K562 (cell line): ENCODE data around the gene FHL5. TPM values are rescaled to one million over a fixed set of nuclear protein-coding genes. Genes with fewer than 3 reads are reported as not detected.

ENCODE experiments used
- ATAC-seq: fragments of 200-7000 bp; cut with Tn5 transposase; 3 replicates; pipeline ENCODE4 v1.9.1; 2020; ENCODE audit warnings: moderate library complexity
- BruUV-seq: library from RNA; stranded (reverse); fragments of 400-500 nt; replicated peaks from 2 replicates; lab custom pipeline; 2021; lab: Mats Ljungman, UMichigan
- CTCF ChIA-PET: fragments of 300-600 bp; formaldehyde crosslinking; extraction: SDS; loops from one replicate; lab custom pipeline; 2021; ENCODE audit warnings: low intra/inter-chr PET ratio; lab: Yijun Ruan, JAX
- POLR2A ChIA-PET: fragments of 300-600, 350-650 bp; sonication (Branson Sonifier 250); formaldehyde crosslinking; extraction: SDS; loops from one replicate; lab custom pipeline; 2021; ENCODE audit warnings: antibody characterized with exemption, inconsistent platforms; lab: Yijun Ruan, JAX
- DNase-seq, 4 experiments: peaks; one replicate each; pipeline versions ENCODE4 v3.0.0 to v3.0.0-alpha.2; 2011 to 2018; ENCODE audit warnings: low spot score in 3 of 4, mixed read lengths in 3 of 4; ENCODE audit errors: extremely low read depth in 1 of 4
- FAIRE-seq: peaks from 2 replicates; lab custom pipeline; 2011; peaks lifted over from hg19 to GRCh38; lab: Jason Lieb, UNC
- H2AFZ ChIP-seq: 2 replicates; pipeline ENCODE4 v1.6.0; 2011; ENCODE audit warnings: low read depth, low read length, control low read depth, inconsistent platforms
- H3K27ac ChIP-seq: fragments of 200-600 bp; 3 replicates; pipeline ENCODE4 v1.8.0; 2011; ENCODE audit warnings: low read depth, mild to moderate bottlenecking, control low read depth, inconsistent platforms, low read length, moderate library complexity, mixed read lengths; ENCODE audit errors: extremely low read depth
- H3K27me3 ChIP-seq, 2 experiments: fragments of 300-600 bp in 1 of 2; 2 replicates in 1 of 2; 3 replicates in 1 of 2; pipeline versions ENCODE4 v1.6.0 to v1.8.0; 2011; ENCODE audit warnings: inconsistent platforms in 2 of 2, low read length in 2 of 2, mild to moderate bottlenecking in 1 of 2, mixed read lengths in 1 of 2, moderate library complexity in 1 of 2; ENCODE audit not compliant: control insufficient read depth in 2 of 2, insufficient read depth in 2 of 2
- H3K36me3 ChIP-seq: fragments of 300-600 bp; 3 replicates; pipeline ENCODE4 v1.8.0; 2011; ENCODE audit warnings: mild to moderate bottlenecking, low read length, inconsistent platforms; ENCODE audit not compliant: control insufficient read depth, insufficient read depth
- H3K4me1 ChIP-seq, 2 experiments: fragments of 200-600 bp in 1 of 2; replicated peaks in 1 of 2; 2 replicates in 1 of 2; 3 replicates in 1 of 2; pipeline versions ENCODE4 v1.5.1 to v1.8.0; 2011; ENCODE audit warnings: inconsistent platforms in 2 of 2, low read length in 2 of 2, mild to moderate bottlenecking in 1 of 2, mixed read lengths in 1 of 2, moderate library complexity in 1 of 2; ENCODE audit not compliant: control insufficient read depth in 2 of 2, insufficient read depth in 2 of 2
- H3K4me2 ChIP-seq: 2 replicates; pipeline ENCODE4 v1.6.1; 2011; ENCODE audit warnings: low read length, control low read depth, inconsistent platforms, mixed read lengths; ENCODE audit not compliant: insufficient read depth
- H3K4me3 ChIP-seq: fragments of 200-600 bp; sonication (generic), shearing (Covaris generic); 2 replicates; pipeline ENCODE4 v1.5.1; 2016; ENCODE audit warnings: control low read depth, inconsistent platforms
- H3K79me2 ChIP-seq: fragments of 200-600 bp; 3 replicates; pipeline ENCODE4 v1.8.0; 2011; ENCODE audit warnings: low read length, inconsistent platforms; ENCODE audit not compliant: control insufficient read depth, insufficient read depth
- H3K9ac ChIP-seq, 2 experiments: 2 replicates each; pipeline versions ENCODE4 v1.6.0 to v1.6.1; 2011; ENCODE audit warnings: low read depth in 2 of 2, low read length in 2 of 2, control low read depth in 1 of 2, inconsistent platforms in 1 of 2, mild to moderate bottlenecking in 1 of 2, mixed read lengths in 1 of 2; ENCODE audit not compliant: insufficient read depth in 1 of 2
- H3K9me1 ChIP-seq: one replicate; pipeline ENCODE4 v1.6.0; 2011; ENCODE audit warnings: inconsistent platforms, mild to moderate bottlenecking, low read length, moderate library complexity; ENCODE audit not compliant: control insufficient read depth, insufficient read depth
- H3K9me3 ChIP-seq: replicated peaks from 2 replicates; pipeline ENCODE4 v1.5.1; 2011; ENCODE audit warnings: low read depth, low read length, inconsistent platforms; ENCODE audit not compliant: control insufficient read depth, insufficient read depth
- H4K20me1 ChIP-seq: replicated peaks from 2 replicates; pipeline ENCODE4 v1.6.1; 2011; ENCODE audit warnings: low read length, inconsistent platforms, mixed read lengths; ENCODE audit not compliant: control insufficient read depth, insufficient read depth
- E2F4 ChIP-seq: sonication (generic); formaldehyde crosslinking; IDR thresholded peaks from 2 replicates; pipeline ENCODE4 v1.8.0; 2022; ENCODE audit warnings: mild to moderate bottlenecking, low read depth, missing genetic modification reagents
- HCFC1 ChIP-seq: IDR thresholded peaks from 2 replicates; pipeline ENCODE4 v1.6.1; 2012; ENCODE audit warnings: low read depth, low read length, improper control_type of control experiment
- HLTF ChIP-seq: fragments of 450-650 bp; IDR thresholded peaks from 2 replicates; pipeline ENCODE4 v1.6.1; 2016
- KDM1A ChIP-seq, 2 experiments: fragments of 450-650 bp; IDR thresholded peaks; 2 replicates each; pipeline ENCODE4 v1.6.1; 2016; ENCODE audit warnings: mild to moderate bottlenecking in 2 of 2
- NFATC3 ChIP-seq: fragments of 450-650 bp; IDR thresholded peaks from 2 replicates; pipeline ENCODE4 v1.6.1; 2017; ENCODE audit warnings: mild to moderate bottlenecking
- NR2C1 ChIP-seq, 2 experiments: fragments of 450-650 bp; IDR thresholded peaks; 2 replicates each; pipeline ENCODE4 v1.6.1; 2017; ENCODE audit warnings: mild to moderate bottlenecking in 2 of 2, antibody characterized with exemption in 1 of 2, inconsistent platforms in 1 of 2, missing compliant biosample characterization in 1 of 2, missing genetic modification characterization in 1 of 2
- RAD21 ChIP-seq, 2 experiments: fragments of 250-450 bp in 1 of 2; fragments of 450-650 bp in 1 of 2; sonication (Bioruptor Pico) in 1 of 2; formaldehyde crosslinking in 1 of 2; IDR thresholded peaks in 1 of 2; conservative IDR thresholded peaks in 1 of 2; 2 replicates each; pipeline versions ENCODE4 v1.4.0 to v1.8.0; 2020 to 2022; ENCODE audit warnings: mild to moderate bottlenecking in 2 of 2, moderate library complexity in 1 of 2
- SMAD2 ChIP-seq: fragments of 150-350 bp; IDR thresholded peaks from 2 replicates; pipeline ENCODE4 v1.6.1; 2014; ENCODE audit warnings: low read depth, mild to moderate bottlenecking, low read length
- SREBF2 ChIP-seq: sonication (generic); formaldehyde crosslinking; IDR thresholded peaks from 2 replicates; pipeline ENCODE4 v1.4.0; 2020; ENCODE audit warnings: mild to moderate bottlenecking, missing genetic modification reagents
- STAG1 ChIP-seq: sonication (generic); formaldehyde crosslinking; IDR thresholded peaks from 2 replicates; pipeline ENCODE4 v1.5.0; 2020; ENCODE audit warnings: missing genetic modification reagents, borderline replicate concordance
- TEAD1 ChIP-seq, 2 experiments: fragments of 450-650 bp in 1 of 2; sonication (generic) in 1 of 2; formaldehyde crosslinking; IDR thresholded peaks; 2 replicates each; pipeline versions ENCODE4 v1.4.0 to v1.8.0; 2020 to 2022; ENCODE audit warnings: mild to moderate bottlenecking in 2 of 2, missing genetic modification reagents in 1 of 2
- TRIM25 ChIP-seq: fragments of 450-650 bp; IDR thresholded peaks from 2 replicates; pipeline ENCODE4 v1.7.0; 2016; ENCODE audit warnings: borderline replicate concordance
- ZBED1 ChIP-seq: IDR thresholded peaks from 2 replicates; pipeline ENCODE4 v1.6.1; 2014
- ZNF165 ChIP-seq: fragments of 250-450 bp; sonication (Bioruptor Pico); IDR thresholded peaks from 2 replicates; pipeline ENCODE4 v1.4.0; 2020; ENCODE audit warnings: borderline replicate concordance
- ZNF707 ChIP-seq: fragments of 250-450 bp; sonication (Bioruptor Pico); conservative IDR thresholded peaks from 2 replicates; pipeline ENCODE4 v1.8.0; 2022; ENCODE audit warnings: inconsistent platforms, mild to moderate bottlenecking, moderate library complexity
- WGBS: fragments of 100-300 bp; shearing (Covaris generic); methylation state at CpG from one replicate; pipeline ENCODE4 v1.1.6; 2016; ENCODE audit warnings: low coverage, mixed read lengths; ENCODE audit not compliant: insufficient coverage; ENCODE audit errors: missing lambda C conversion rate; 5-methylcytosine and 5-hydroxymethylcytosine counted together
- in situ Hi-C: fragments of 300-500 bp; cut with MboI; formaldehyde crosslinking; loops from 4 replicates; pipeline ENCODE4 v1.15.0; 2018; ENCODE audit warnings: inconsistent platforms, mixed read lengths
- intact Hi-C: fragments of 100-400 bp; cut with micrococcal nuclease; formaldehyde crosslinking; loops from 2 replicates; pipeline ENCODE4 v1.14.2; 2022
- polyA plus RNA-seq, 8 experiments: library from polyadenylated mRNA; depleted of rRNA in 4 of 8; stranded (reverse) in 5 of 8; unstranded in 3 of 8; fragments of >200 nt; fragmentation: Nextera tagmentation in 2 of 8; fragmentation: Illumina TruSeq in 1 of 8; extraction: Ambion mirVana in 2 of 8; extraction: Trizol in 1 of 8; gene quantifications; 2 replicates each; pipeline versions ENCODE4 v1.2.1 to v1.2.3, GENCODE V29; 2011 to 2014; ENCODE audit warnings: inconsistent platforms in 1 of 8, missing spikeins in 1 of 8
- total RNA-seq, 7 experiments: library from RNA; depleted of rRNA in 6 of 7; stranded (reverse); fragments of >200 nt in 6 of 7; fragmentation: Illumina TruSeq in 2 of 7; extraction: Trizol in 2 of 7; gene quantifications; 2 replicates each; pipeline versions ENCODE4 v1.2.1 to v1.2.3, GENCODE V29; 2011 to 2021; ENCODE audit warnings: low replicate concordance in 1 of 7
- TF ChIP-seq, protein P1 (sequence below): sonication (generic); formaldehyde crosslinking; IDR thresholded peaks from 2 replicates; pipeline ENCODE4 v1.8.1; 2022; ENCODE audit warnings: missing genetic modification reagents
- TF ChIP-seq, protein P2 (sequence below): fragments of 250-450 bp; sonication (Bioruptor Pico); IDR thresholded peaks from 2 replicates; pipeline ENCODE4 v1.8.0; 2022; ENCODE audit warnings: inconsistent platforms, mild to moderate bottlenecking, moderate library complexity, borderline replicate concordance

FHL5 gene
- total and polyA plus RNA-seq, 9 of the 15 experiments (the other 6 are each of a cell fraction or from before 2014, with no cell fraction given), result not detected

- H3K9ac ChIP-seq, result no peak overlapping the region
- ChIA-PET CTCF (no interaction called here), POLR2A (interaction anchor here (1.8 kb wide), 1 partner anchor 16 kb away, joined by 4 read pairs; the partner anchor contains the start of gene UFL1)
- WGBS, result 76% methylated on average over 5 of the region's 5 CpGs
- no peaks in the 10 kb centered on the region for H4K20me1 ChIP-seq
- no TSS peak for BruUV-seq
- no peaks in the 10 kb centered on the region for H3K4me1 ChIP-seq
- peaks cover 39% of the 10 kb centered on the region for H3K36me3 ChIP-seq
- no peaks in the 10 kb centered on the region for H3K27me3 ChIP-seq
- H3K79me2 ChIP-seq, result no peaks in the 10 kb centered on the region
- H3K27ac ChIP-seq, result no peak overlapping the region
- H3K4me2 ChIP-seq, result no peak overlapping the region
- H2AFZ ChIP-seq, result no peak overlapping the region
- intact Hi-C loops, result no loop called here
- in situ Hi-C loops, result no loop called here
- DNase-seq (no peak), FAIRE-seq (no peak), ATAC-seq (no peak)
- no peaks in the 10 kb centered on the region for H3K9me3 ChIP-seq
- no peaks in the 10 kb centered on the region for H3K9me1 ChIP-seq
- TF ChIP-seq KDM1A (IDR thresholded peaks at IDR 0.05), result no peak
- no peak for TF ChIP-seq TEAD1 (CRISPR knock-in tag; IDR thresholded peaks at IDR 0.05)
- no peak for TF ChIP-seq SMAD2
- TF ChIP-seq, protein P1, sequence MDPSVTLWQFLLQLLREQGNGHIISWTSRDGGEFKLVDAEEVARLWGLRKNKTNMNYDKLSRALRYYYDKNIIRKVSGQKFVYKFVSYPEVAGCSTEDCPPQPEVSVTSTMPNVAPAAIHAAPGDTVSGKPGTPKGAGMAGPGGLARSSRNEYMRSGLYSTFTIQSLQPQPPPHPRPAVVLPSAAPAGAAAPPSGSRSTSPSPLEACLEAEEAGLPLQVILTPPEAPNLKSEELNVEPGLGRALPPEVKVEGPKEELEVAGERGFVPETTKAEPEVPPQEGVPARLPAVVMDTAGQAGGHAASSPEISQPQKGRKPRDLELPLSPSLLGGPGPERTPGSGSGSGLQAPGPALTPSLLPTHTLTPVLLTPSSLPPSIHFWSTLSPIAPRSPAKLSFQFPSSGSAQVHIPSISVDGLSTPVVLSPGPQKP (CRISPR knock-in tag), result no peak
- TF ChIP-seq RAD21 (CRISPR knock-in tag; conservative IDR thresholded peaks at IDR 0.05 in 1 of 2, IDR thresholded peaks at IDR 0.05 in 1 of 2), result no peak
- no peak for TF ChIP-seq TRIM25
- TF ChIP-seq NR2C1 (IDR thresholded peaks at IDR 0.05), result no peak
- no peak for TF ChIP-seq NR2C1 (tag; IDR thresholded peaks at IDR 0.05)
- TF ChIP-seq, protein P2, sequence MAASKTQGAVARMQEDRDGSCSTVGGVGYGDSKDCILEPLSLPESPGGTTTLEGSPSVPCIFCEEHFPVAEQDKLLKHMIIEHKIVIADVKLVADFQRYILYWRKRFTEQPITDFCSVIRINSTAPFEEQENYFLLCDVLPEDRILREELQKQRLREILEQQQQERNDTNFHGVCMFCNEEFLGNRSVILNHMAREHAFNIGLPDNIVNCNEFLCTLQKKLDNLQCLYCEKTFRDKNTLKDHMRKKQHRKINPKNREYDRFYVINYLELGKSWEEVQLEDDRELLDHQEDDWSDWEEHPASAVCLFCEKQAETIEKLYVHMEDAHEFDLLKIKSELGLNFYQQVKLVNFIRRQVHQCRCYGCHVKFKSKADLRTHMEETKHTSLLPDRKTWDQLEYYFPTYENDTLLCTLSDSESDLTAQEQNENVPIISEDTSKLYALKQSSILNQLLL (CRISPR knock-in tag), result no peak
- TF ChIP-seq HLTF, result no peak
- no peak for TF ChIP-seq ZNF165 (CRISPR knock-in tag)
- TF ChIP-seq ZBED1, result no peak
- TF ChIP-seq NFATC3, result no peak
- TF ChIP-seq E2F4 (CRISPR knock-in tag), result no peak
- TF ChIP-seq HCFC1, result no peak
- TF ChIP-seq STAG1 (CRISPR knock-in tag), result no peak
- TF ChIP-seq ZNF707 (CRISPR knock-in tag), result no peak
- TF ChIP-seq SREBF2 (CRISPR knock-in tag), result no peak
- no peak overlapping the region for H3K4me3 ChIP-seq
Measured at GRCh38 chr6:96537726-96538125, 25.2 kb upstream of the FHL5 start.
